Spleen (tissue), 7 donors: ENCODE measurements around the gene ZNF214.

Experiments used
- CTCF ChIP-seq, 11 experiments: fragments of 200-600 bp in 7 of 11; fragments of 450-650 bp in 4 of 11; sonication (generic) in 4 of 11; IDR thresholded peaks in 8 of 11; conservative IDR thresholded peaks in 3 of 11; 1 replicate in 7 of 11; 2 replicates in 4 of 11; pipeline versions ENCODE4 v1.4.0 to v1.8.0; 2016 to 2021; ENCODE audit warnings: antibody characterized with exemption in 11 of 11, inconsistent platforms in 4 of 11, mild to moderate bottlenecking in 1 of 11
- POLR2A ChIP-seq, 3 donors: fragments of 450-650 bp; IDR thresholded peaks; one replicate each; pipeline ENCODE4 v1.5.1; 2017; ENCODE audit warnings: antibody characterized with exemption in 3 of 3, mild to moderate bottlenecking in 1 of 3
- donor health status: DM: no; HTN: no; CAD: no; lungs with moderate emphysema.
- donor health status: DM: no; HTN: no; CAD: no.
- donor health status: DM: no; HTN: no; CAD: no.

DNA sequence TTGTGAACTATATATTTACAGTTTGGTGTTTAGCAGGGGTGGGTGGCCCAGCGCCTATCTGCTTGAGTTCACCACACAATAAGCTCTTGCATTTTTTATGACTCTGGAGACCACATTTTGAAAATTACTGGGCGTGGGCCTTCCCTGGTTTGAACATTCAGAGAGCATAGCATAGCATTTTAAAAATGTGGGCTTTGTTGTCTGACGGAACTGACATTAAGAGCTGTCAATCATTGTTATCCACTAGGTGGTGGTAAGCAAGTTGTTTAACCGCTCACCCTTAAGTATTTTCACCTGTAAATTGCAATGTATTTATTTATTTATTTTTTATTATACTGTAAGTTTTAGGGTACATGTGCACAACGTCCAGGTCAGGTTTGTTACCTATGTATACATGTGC is 1.2 kb upstream of the ZNF214 start:
- TF ChIP-seq POLR2A (IDR thresholded peaks at IDR 0.05) = no peak
- no peak for TF ChIP-seq CTCF (IDR thresholded peaks at IDR 0.05 in 8 of 11, conservative IDR thresholded peaks at IDR 0.05 in 3 of 11)
